ENCODE measurements around the gene KLHL15. TPM values are rescaled to one million over a fixed set of nuclear protein-coding genes. Genes with fewer than 3 reads are reported as not detected.

The KLHL15 gene
- total and polyA plus RNA-seq, 2 of the 13 experiments (the other 11 are each of a cell fraction or from before 2014, with no cell fraction given) = 2.8 to 5.5 TPM

GRCh38 chrX:24025741-24026403 is 1.1 kb downstream of the KLHL15 start (continued):
- no peak for TF ChIP-seq ZBTB40 (IDR thresholded peaks at IDR 0.05)
- 0 out of 2 replicates have a peak, but pooled peaks have one; percentile 23 for TF ChIP-seq ZBTB40 (CRISPR knock-in tag; IDR thresholded peaks at IDR 0.05)
- 0 out of 2 replicates have a peak, but pooled peaks have one; percentile 29 for TF ChIP-seq MAX (IDR thresholded peaks at IDR 0.05)
- TF ChIP-seq HNRNPK (IDR thresholded peaks at IDR 0.05; ENCODE audit: low read depth, low read length, poor library complexity, severe bottlenecking) = peak; percentile 21
- TF ChIP-seq ZNF570 (CRISPR knock-in tag; IDR thresholded peaks at IDR 0.05; ENCODE audit: borderline replicate concordance) = no peak
- 0 out of 2 replicates have a peak, but pooled peaks have one; percentile 21 for TF ChIP-seq GATAD2A (CRISPR knock-in tag; IDR thresholded peaks at IDR 0.05)
- TF ChIP-seq YEATS4 (CRISPR knock-in tag; IDR thresholded peaks at IDR 0.05; ENCODE audit: borderline replicate concordance) = peak; percentile 28; the same call in 1 of the 2 replicates
- TF ChIP-seq ZNF816 (CRISPR knock-in tag; IDR thresholded peaks at IDR 0.05; ENCODE audit: borderline replicate concordance) = no peak
- TF ChIP-seq NCOA2 (CRISPR knock-in tag; IDR thresholded peaks at IDR 0.05) = no peak
- TF ChIP-seq ZSCAN21 (CRISPR knock-in tag; IDR thresholded peaks at IDR 0.05; ENCODE audit: borderline replicate concordance) = no peak
- TF ChIP-seq HNRNPUL1 (IDR thresholded peaks at IDR 0.05; ENCODE audit: low read depth, low read length) = no peak
- TF ChIP-seq PRMT3 (CRISPR knock-in tag; IDR thresholded peaks at IDR 0.05; ENCODE audit: borderline replicate concordance, low read depth) = no peak
- no peak for TF ChIP-seq ZIK1 (CRISPR knock-in tag; IDR thresholded peaks at IDR 0.05; ENCODE audit: borderline replicate concordance, low read depth)
- no peak for TF ChIP-seq ZNF703 (CRISPR knock-in tag; IDR thresholded peaks at IDR 0.05; ENCODE audit: borderline replicate concordance)
- no peak for TF ChIP-seq RFX3 (CRISPR knock-in tag; IDR thresholded peaks at IDR 0.05)
- no peak for TF ChIP-seq POLR2AphosphoS2 (IDR thresholded peaks at IDR 0.05; ENCODE audit: low read depth, low read length)
- TF ChIP-seq ZFYVE20 (CRISPR knock-in tag; IDR thresholded peaks at IDR 0.05; ENCODE audit: borderline replicate concordance, low read depth) = no peak
- TF ChIP-seq TAF15 (IDR thresholded peaks at IDR 0.05; ENCODE audit: low read depth, low read length, poor library complexity, severe bottlenecking) = no peak
- TF ChIP-seq FOXA1 (IDR thresholded peaks at IDR 0.05) = no peak
- no peak for TF ChIP-seq FOXA1 (CRISPR knock-in tag; IDR thresholded peaks at IDR 0.05)

All from HepG2 (cell line).